HepG2 (cell line): ENCODE data around the gene CFAP43. TPM values are rescaled to one million over a fixed set of nuclear protein-coding genes. Genes with fewer than 3 reads are reported as not detected.

Experiments used
- ARID4A ChIP-seq: sonication (generic); formaldehyde crosslinking; IDR thresholded peaks from 2 replicates; pipeline ENCODE4 v1.5.0; 2020; ENCODE audit warnings: mild to moderate bottlenecking, missing genetic modification reagents, borderline replicate concordance
- BRCA1 ChIP-seq: sonication (generic); formaldehyde crosslinking; IDR thresholded peaks from 2 replicates; pipeline ENCODE4 v1.4.0; 2020; ENCODE audit warnings: missing genetic modification reagents
- HMGXB4 ChIP-seq, 2 experiments: sonication (generic) in 1 of 2; formaldehyde crosslinking in 1 of 2; IDR thresholded peaks; 2 replicates each; pipeline versions ENCODE4 v1.4.0 to v1.6.1; 2018 to 2020; ENCODE audit warnings: missing genetic modification reagents in 2 of 2, borderline replicate concordance in 1 of 2, low read depth in 1 of 2, mild to moderate bottlenecking in 1 of 2, missing biosample characterization in 1 of 2
- HNRNPUL1 ChIP-seq: fragments of 200-400 bp; formaldehyde crosslinking; IDR thresholded peaks from 2 replicates; pipeline ENCODE4 v1.6.1; 2017; ENCODE audit warnings: low read depth, mild to moderate bottlenecking, low read length, moderate library complexity
- IRF9 ChIP-seq: sonication (generic); formaldehyde crosslinking; IDR thresholded peaks from 2 replicates; pipeline ENCODE4 v1.8.0; 2022; ENCODE audit warnings: missing genetic modification reagents, mild to moderate bottlenecking, borderline replicate concordance
- KDM3A ChIP-seq: IDR thresholded peaks from 2 replicates; pipeline ENCODE4 v1.6.1; 2018; ENCODE audit warnings: low read depth, missing compliant biosample characterization
- KDM5B ChIP-seq: sonication (generic); formaldehyde crosslinking; IDR thresholded peaks from 2 replicates; pipeline ENCODE4 v1.4.0; 2020; ENCODE audit warnings: missing genetic modification reagents, mild to moderate bottlenecking, borderline replicate concordance
- MZF1 ChIP-seq: sonication (generic); formaldehyde crosslinking; IDR thresholded peaks from 2 replicates; pipeline ENCODE4 v1.8.1; 2023; ENCODE audit warnings: mild to moderate bottlenecking, missing genetic modification reagents, borderline replicate concordance
- NFE2 ChIP-seq: sonication (generic); formaldehyde crosslinking; IDR thresholded peaks from 2 replicates; pipeline ENCODE4 v1.4.0; 2020; ENCODE audit warnings: missing genetic modification reagents
- UBTF ChIP-seq: sonication (generic); formaldehyde crosslinking; IDR thresholded peaks from 2 replicates; pipeline ENCODE4 v1.4.0; 2020; ENCODE audit warnings: mild to moderate bottlenecking, missing genetic modification reagents
- ZBTB25 ChIP-seq: IDR thresholded peaks from 2 replicates; pipeline ENCODE4 v1.6.1; 2018; ENCODE audit warnings: missing genetic modification reagents
- ZFY ChIP-seq: sonication (generic); formaldehyde crosslinking; IDR thresholded peaks from 2 replicates; pipeline ENCODE4 v1.4.0; 2020; ENCODE audit warnings: missing genetic modification reagents
- ZNF547 ChIP-seq: sonication (generic); formaldehyde crosslinking; IDR thresholded peaks from 2 replicates; pipeline ENCODE4 v1.5.1; 2020; ENCODE audit warnings: mild to moderate bottlenecking, missing genetic modification reagents
- ZNF557 ChIP-seq: sonication (generic); formaldehyde crosslinking; IDR thresholded peaks from 2 replicates; pipeline ENCODE4 v1.4.0; 2020; ENCODE audit warnings: missing genetic modification reagents
- ZNF614 ChIP-seq: IDR thresholded peaks from 2 replicates; pipeline ENCODE4 v1.6.1; 2018; ENCODE audit warnings: missing biosample characterization, missing genetic modification reagents, inconsistent platforms, borderline replicate concordance
- polyA plus RNA-seq, 8 experiments: library from polyadenylated mRNA; depleted of rRNA in 3 of 8; stranded (reverse) in 7 of 8; unstranded in 1 of 8; fragments of >200 nt; fragmentation: Illumina TruSeq in 4 of 8; extraction: Trizol in 4 of 8; gene quantifications; 2 replicates each; pipeline versions ENCODE4 v1.2.1 to v1.2.3, GENCODE V29; 2011 to 2016; ENCODE audit warnings: low read depth in 4 of 8, missing spikeins in 1 of 8, mixed read lengths in 1 of 8; ENCODE audit not compliant: insufficient read depth in 1 of 8
- total RNA-seq, 5 experiments: library from RNA; depleted of rRNA; stranded (reverse); fragments of >200 nt; fragmentation: Illumina TruSeq; extraction: Trizol; gene quantifications; 2 replicates each; pipeline ENCODE4 v1.2.3, GENCODE V29; 2016; ENCODE audit warnings: low read depth in 1 of 5

The CFAP43 gene
- total and polyA plus RNA-seq, 2 of the 13 experiments (the other 11 are each of a cell fraction or from before 2014, with no cell fraction given), result 0.24 to 0.38 TPM

- peak; percentile 57 for TF ChIP-seq UBTF
- peak; percentile 57; the same call in 1 of the 2 replicates for TF ChIP-seq KDM5B (CRISPR knock-in tag)
- peak; percentile 30 for TF ChIP-seq IRF9 (CRISPR knock-in tag)
- TF ChIP-seq ZFY (CRISPR knock-in tag), result peak; percentile 52
- peak; percentile 52; the same call in 1 of the 2 replicates for TF ChIP-seq ZBTB25 (CRISPR knock-in tag)
- TF ChIP-seq KDM3A (CRISPR knock-in tag), result peak; percentile 61; the same call in 1 of the 2 replicates
- no peak for TF ChIP-seq NFE2 (CRISPR knock-in tag)
- TF ChIP-seq ZNF614, result 0 out of 2 replicates have a peak, but pooled peaks have one; percentile 29
- TF ChIP-seq BRCA1 (CRISPR knock-in tag), result no peak
- TF ChIP-seq ZNF557 (CRISPR knock-in tag), result 0 out of 2 replicates have a peak, but pooled peaks have one; percentile 16
- no peak for TF ChIP-seq MZF1 (CRISPR knock-in tag)
- peak; percentile 48; the same call in 1 of the 2 replicates for TF ChIP-seq ZNF547 (CRISPR knock-in tag)
- TF ChIP-seq HMGXB4 (CRISPR knock-in tag; IDR thresholded peaks at IDR 0.05; ENCODE audit: borderline replicate concordance in 1 of 2, low read depth in 1 of 2), result peak; percentile 81 to 89
- 0 out of 2 replicates have a peak, but pooled peaks have one; percentile 40 for TF ChIP-seq HNRNPUL1
- peak; percentile 74; the same call in 1 of the 2 replicates for TF ChIP-seq ARID4A (CRISPR knock-in tag)
Observed at GRCh38 chr10:104121485-104122224, 110.5 kb downstream of the CFAP43 start, which contains the start of gene SFR1 (continued).
